GM19351 (cell line): ENCODE data around the gene HECW1.

Experiments used
- ATAC-seq: cut with Tn5 transposase; IDR thresholded peaks from one replicate; pipeline ENCODE4 v1.9.1; 2021; ENCODE audit warnings: mild to moderate bottlenecking, moderate library complexity; ENCODE audit not compliant: unreplicated experiment

HECW1 gene

DNA sequence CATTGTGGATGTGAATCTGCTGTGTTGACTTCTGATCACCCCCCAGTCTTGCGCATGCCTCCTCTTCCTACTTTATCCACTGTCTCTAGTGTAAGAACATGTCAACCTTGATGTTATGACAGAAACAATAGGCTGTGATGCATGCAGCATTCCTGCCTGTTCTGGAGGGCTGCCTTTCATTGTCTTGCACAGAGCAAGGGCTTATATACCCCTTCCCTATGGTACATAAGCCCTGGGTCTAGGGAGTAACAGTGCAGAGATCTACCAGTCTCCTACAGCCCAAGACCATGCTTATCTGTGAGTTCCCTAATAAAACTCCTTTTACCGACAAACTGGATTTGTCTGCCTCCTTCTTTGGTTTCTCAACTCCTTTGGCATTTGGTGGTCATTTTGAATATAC lies 293.5 kb downstream of the HECW1 start:
- no peak for ATAC-seq

DNA sequence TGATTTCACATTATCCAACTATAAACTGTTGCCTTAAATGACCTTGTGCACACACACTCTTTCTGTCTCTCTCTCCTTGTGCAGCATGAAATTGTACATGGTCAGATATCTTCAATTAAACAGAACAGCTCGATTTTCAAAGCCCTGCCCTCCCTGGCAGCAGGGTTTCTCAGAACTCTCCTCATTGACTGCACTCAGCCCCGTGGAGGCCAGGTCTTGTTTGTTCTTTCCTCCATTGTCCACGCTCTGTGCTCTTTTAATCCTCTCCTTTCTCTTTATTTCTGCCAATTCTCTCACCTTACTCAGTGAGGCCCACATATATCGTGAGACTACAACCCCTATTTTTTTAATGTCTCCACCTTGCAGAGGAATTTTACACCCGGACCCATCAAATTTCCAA lies 294.5 kb downstream of the HECW1 start:
- ATAC-seq, result no peak

GRCh38 chr7:43408981-43409380 lies 296.5 kb downstream of the HECW1 start:
- ATAC-seq, result no peak

GRCh38 chr7:43417455-43417854 lies 305.0 kb downstream of the HECW1 start:
- no peak for ATAC-seq

- ATAC-seq, result no peak
Observed at GRCh38 chr7:43430411-43430810, 318.0 kb downstream of the HECW1 start.

DNA sequence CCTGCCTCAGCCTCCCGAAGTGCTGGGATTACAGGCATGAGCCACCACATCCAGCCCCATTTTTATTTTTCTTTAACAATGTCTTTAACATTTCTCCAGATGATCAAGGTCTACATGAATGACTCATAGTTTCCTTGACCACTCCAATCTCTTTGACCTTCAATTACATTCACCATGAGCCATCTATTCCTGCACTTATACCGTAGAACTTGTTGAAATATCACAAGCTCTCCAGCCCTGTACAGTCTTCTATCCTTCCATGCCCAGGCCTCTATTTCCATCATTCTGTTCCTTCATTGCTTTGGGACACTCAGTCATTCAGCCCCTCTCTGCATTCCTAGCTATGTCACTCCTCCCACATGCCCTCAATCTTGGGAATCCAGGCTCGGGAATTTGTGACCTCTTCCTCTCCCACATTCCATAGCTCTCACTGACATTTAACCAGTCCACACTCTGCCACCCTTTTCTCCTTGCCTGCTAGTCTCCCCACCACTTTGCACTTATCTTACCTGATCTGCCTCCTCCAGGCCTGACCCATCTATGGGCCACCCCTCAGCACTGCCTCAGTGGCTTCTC lies 318.7 kb downstream of the HECW1 start:
- no peak for ATAC-seq

DNA sequence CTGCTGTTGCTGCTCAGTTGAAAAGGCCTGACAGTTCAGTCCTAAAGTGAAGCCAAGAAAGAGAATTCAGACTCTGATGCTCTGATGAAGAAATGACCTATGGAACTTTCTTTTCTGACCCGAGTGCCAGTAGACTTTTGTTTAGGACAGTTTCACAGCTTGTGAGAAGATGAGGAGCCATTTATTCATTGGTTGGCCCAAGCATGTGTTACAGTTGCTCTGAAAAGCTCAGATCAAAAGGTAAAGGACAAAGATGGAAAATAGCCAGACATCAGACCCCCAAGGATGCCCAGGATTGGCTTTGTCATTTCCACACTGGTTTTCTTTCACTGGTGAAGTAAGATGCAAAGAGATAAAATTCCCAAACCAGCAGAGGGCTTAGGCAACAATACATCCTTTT lies 321.2 kb downstream of the HECW1 start:
- no peak for ATAC-seq

DNA sequence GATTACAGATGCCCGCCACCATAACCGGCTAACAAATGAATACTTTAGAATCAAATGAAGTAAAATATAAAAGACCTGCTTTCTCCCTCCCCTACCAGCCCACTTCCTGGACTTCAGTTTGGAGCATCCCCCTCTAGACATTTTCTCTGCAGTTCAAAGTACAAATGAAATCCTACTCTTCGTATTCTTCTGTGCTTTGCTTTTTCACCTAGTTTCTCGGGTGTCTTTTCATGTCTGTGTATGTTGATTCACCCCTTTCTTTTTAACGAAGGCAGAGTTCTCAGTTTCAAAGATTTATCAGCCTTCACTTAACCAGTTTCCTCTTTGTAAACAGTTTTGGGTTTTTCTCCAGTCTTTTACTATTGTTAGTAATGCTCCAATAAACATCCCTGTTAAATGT lies 324.6 kb downstream of the HECW1 start:
- no peak for ATAC-seq

DNA sequence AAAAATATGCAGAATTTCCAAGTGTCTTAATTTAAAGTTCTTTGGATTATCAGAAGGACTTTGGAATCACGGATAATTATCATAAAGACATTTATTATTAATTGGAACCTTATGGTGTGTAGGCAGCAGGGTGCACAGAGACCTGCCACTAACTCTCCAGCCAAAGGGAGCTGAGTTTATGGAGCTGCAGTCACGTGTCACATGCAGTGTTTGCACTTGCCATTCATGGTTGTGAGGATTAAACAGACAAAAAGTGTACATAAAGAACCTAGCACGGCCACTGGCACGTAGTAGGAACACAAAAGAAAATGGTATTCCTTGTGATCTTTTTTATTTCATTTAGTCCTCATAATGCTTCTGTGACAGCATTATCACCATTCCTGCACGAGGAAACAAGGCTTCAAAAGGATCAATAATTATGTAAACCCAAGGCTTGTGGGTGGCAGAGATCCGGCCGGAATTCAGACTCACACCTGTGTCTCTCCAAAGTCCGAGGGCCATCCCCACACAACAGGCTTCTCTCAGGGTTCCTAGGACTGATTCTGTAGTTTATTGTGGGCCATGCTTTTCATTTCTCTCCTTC lies 326.5 kb downstream of the HECW1 start:
- no peak for ATAC-seq

DNA sequence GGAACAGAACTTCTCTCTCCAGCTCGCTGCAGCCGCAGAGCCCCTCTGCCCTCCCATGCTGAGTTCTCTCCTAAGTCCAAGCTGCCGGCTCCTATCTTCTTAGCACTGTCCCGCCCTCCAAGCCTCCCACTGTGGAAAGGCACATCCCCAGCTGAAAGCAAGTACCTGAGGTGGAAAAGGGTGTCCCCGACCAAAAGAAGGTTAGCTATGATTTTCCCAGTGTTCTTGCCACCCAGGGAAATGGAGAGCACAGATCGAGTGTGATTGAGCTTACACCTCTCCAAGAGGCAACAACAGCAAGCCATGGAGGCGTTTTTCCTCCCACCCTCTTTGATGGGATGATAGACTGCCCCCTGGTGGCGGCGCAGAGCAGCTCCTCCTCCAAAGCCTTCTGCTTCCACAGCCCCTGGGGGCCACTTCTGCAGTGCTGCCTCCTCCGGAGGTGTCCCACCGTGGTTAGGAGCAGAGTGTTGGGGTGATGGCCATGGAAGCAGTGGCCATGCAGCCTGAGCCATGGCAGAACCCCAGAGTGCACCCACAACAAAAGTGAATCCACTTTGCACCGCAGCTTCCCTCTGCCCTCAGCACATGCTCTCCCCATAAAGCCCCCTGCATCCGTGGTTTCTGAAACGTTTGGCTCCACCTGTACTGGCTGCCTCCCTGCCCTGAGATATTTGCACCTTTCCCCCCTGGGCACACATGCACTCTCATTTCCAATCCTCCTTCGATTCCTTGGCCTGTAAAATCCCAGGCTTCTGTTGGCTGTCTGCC lies 327.4 kb downstream of the HECW1 start:
- peak; percentile 90 for ATAC-seq

DNA sequence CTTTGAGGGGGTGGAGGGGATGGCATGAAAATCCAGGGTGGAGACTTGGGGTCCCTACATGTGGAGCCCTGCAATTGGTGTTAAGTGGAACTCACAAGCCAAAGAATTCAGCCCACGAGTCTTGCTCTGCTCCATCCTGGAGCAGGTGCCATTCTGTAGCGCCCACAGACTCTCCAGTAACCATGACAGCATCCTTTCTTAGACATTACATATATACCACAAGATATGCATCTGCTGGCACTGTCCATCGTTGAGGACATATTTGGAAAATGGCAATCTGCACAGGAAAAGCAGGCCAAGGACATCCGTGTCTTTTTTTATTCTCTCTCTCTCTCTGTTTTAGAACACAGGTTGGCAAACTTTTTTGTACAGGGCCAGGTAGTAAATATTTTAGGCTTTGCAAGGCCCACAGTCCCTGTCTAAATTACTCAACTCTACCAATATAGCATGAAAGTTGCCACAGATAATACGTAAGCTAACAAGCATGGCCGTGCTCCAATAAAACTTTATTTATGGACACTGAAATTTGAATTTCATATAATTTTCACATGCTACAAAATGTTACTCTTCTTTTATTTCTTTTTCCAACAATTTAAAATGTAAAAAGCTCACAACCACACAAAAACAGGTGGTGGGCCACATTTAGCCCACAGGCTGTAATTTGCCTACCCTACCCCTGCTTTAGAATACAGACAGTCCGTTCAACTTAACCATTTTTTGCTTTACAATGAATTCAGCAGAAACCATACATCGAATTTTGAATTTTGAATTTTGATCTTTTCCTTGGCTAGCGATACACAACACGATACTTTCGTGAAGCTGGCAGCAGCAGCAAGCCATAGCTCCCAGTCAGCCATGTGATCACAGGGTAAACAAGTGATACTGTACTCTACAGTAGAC lies 329.0 kb downstream of the HECW1 start:
- no peak for ATAC-seq

- ATAC-seq, result no peak
Observed at GRCh38 chr7:43443381-43443780, 330.9 kb downstream of the HECW1 start.

DNA sequence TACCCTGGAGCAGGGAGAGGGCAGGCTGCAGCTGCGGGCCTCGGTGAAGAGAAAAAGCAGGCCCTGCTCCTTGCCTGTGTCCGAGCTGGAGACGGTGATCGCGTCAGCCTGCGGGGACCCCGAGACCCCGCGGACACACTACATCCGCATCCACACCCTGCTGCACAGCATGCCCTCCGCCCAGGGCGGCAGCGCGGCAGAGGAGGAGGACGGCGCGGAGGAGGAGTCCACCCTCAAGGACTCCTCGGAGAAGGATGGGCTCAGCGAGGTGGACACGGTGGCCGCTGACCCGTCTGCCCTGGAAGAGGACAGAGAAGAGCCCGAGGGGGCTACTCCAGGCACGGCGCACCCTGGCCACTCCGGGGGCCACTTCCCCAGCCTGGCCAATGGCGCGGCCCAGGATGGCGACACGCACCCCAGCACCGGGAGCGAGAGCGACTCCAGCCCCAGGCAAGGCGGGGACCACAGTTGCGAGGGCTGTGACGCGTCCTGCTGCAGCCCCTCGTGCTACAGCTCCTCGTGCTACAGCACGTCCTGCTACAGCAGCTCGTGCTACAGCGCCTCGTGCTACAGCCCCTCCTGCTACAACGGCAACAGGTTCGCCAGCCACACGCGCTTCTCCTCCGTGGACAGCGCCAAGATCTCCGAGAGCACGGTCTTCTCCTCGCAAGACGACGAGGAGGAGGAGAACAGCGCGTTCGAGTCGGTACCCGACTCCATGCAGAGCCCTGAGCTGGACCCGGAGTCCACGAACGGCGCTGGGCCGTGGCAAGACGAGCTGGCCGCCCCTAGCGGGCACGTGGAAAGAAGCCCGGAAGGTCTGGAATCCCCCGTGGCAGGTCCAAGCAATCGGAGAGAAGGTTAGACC lies 332.5 kb downstream of the HECW1 start:
- no peak for ATAC-seq

GRCh38 chr7:43449577-43449976 lies 337.1 kb downstream of the HECW1 start:
- no peak for ATAC-seq

DNA sequence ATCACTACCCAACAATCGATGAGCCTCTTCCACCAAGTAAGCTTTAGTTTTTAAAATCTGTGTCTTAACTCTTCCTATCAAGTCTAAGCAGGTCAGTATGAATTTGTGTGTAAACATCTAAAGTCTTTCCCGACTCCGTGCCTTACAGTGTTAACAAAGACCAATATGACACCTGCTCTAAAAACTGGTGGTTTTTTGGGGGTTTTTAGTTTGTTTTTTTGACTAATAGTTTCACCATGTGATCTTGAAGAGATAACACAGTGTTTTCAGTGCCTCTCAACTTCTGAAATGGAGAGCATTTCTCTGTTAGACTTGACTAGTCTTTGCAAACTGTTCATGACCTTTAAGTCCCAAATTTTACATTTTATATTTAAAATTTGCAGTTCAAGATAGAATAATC lies 338.4 kb downstream of the HECW1 start:
- no peak for ATAC-seq

- peak; percentile 62 for ATAC-seq
Observed at GRCh38 chr7:43454936-43455518, 342.6 kb downstream of the HECW1 start.

GRCh38 chr7:43456200-43456599 lies 343.8 kb downstream of the HECW1 start:
- no peak for ATAC-seq

GRCh38 chr7:43458330-43459018 lies 346.0 kb downstream of the HECW1 start:
- ATAC-seq, result no peak

- ATAC-seq, result no peak
Observed at GRCh38 chr7:43459019-43459337, 346.5 kb downstream of the HECW1 start.
